GM19193 (cell line): ENCODE results near the gene MKNK1.

Experiments
- POLR2A ChIP-seq: IDR thresholded peaks from 4 replicates; pipeline ENCODE4 v1.6.1; 2011; ENCODE audit not compliant: insufficient read depth, insufficient read length; ENCODE audit errors: extremely low read depth

The MKNK1 gene

GRCh38 chr1:46603858-46604549, at the start of gene MKNK1:
Gene MKNK1 (minus strand): TSS chr1:46604268. CDS start chr1:46583327, 20,941 bp downstream.
- TF ChIP-seq POLR2A = peak; percentile 94

- no peak for TF ChIP-seq POLR2A
These were observed 49.4 kb upstream of the MKNK1 start for GRCh38 chr1:46653405-46653958.

GRCh38 chr1:46652321-46653100, 48.4 kb upstream of the MKNK1 start:
- TF ChIP-seq POLR2A = no peak

- TF ChIP-seq POLR2A = no peak
These were observed 46.4 kb upstream of the MKNK1 start for GRCh38 chr1:46650491-46650890.

GRCh38 chr1:46649764-46650163, 45.7 kb upstream of the MKNK1 start:
- TF ChIP-seq POLR2A = no peak

GRCh38 chr1:46647611-46648010, 43.5 kb upstream of the MKNK1 start:
- TF ChIP-seq POLR2A = no peak

- no peak for TF ChIP-seq POLR2A
These were observed 42.8 kb upstream of the MKNK1 start for GRCh38 chr1:46646844-46647243.

- TF ChIP-seq POLR2A = no peak
These were observed 42.3 kb upstream of the MKNK1 start for GRCh38 chr1:46646331-46646730.

GRCh38 chr1:46645815-46646214, 41.7 kb upstream of the MKNK1 start:
- no peak for TF ChIP-seq POLR2A

GRCh38 chr1:46643368-46643775, 39.3 kb upstream of the MKNK1 start:
- no peak for TF ChIP-seq POLR2A

- TF ChIP-seq POLR2A = no peak
These were observed 38.1 kb upstream of the MKNK1 start for GRCh38 chr1:46642115-46642680.

GRCh38 chr1:46639547-46639946, 35.5 kb upstream of the MKNK1 start:
- no peak for TF ChIP-seq POLR2A

GRCh38 chr1:46638921-46639320, 34.9 kb upstream of the MKNK1 start:
- TF ChIP-seq POLR2A = no peak

GRCh38 chr1:46637444-46638083, 33.5 kb upstream of the MKNK1 start:
- no peak for TF ChIP-seq POLR2A

GRCh38 chr1:46635205-46635604, 31.1 kb upstream of the MKNK1 start:
- no peak for TF ChIP-seq POLR2A

- TF ChIP-seq POLR2A = no peak
These were observed 26.7 kb upstream of the MKNK1 start for GRCh38 chr1:46630719-46631118.
